Large intestine (tissue), 12 donors: ENCODE data around the gene CT45A7. TPM values are rescaled to one million over a fixed set of nuclear protein-coding genes. Genes with fewer than 3 reads are reported as not detected.
"Not testable (repeated sequence)": the region's sequence is repeated elsewhere in the genome, so short reads cannot be mapped to it uniquely, and the experiment has no call there.

Experiments
- DNase-seq, 2 donors: peaks; one replicate each; pipeline versions ENCODE4 v3.0.0 to v3.0.0-alpha.2; 2013
- H3K27ac ChIP-seq: one replicate; pipeline ENCODE4 v1.5.1; 2013; ENCODE audit warnings: low read length
- H3K27me3 ChIP-seq: 2 replicates; pipeline ENCODE4 v1.6.1; 2013; ENCODE audit warnings: low read length; ENCODE audit not compliant: control insufficient read depth, insufficient read depth
- H3K36me3 ChIP-seq: 2 replicates; pipeline ENCODE4 v1.6.1; 2013; ENCODE audit warnings: low read length; ENCODE audit not compliant: control insufficient read depth, insufficient read depth
- H3K4me1 ChIP-seq: one replicate; pipeline ENCODE4 v1.6.1; 2013; ENCODE audit warnings: low read length; ENCODE audit not compliant: control insufficient read depth, insufficient read depth
- H3K4me3 ChIP-seq: one replicate; pipeline ENCODE4 v1.5.1; 2013; ENCODE audit warnings: low read length
- H3K9me3 ChIP-seq: one replicate; pipeline ENCODE4 v1.6.1; 2013; ENCODE audit warnings: mild to moderate bottlenecking, low read depth, low read length, moderate library complexity; ENCODE audit not compliant: control insufficient read depth
- WGBS: methylation state at CpG from one replicate; pipeline ENCODE4 v1.1.5; 2013; ENCODE audit warnings: low lambda C conversion rate; ENCODE audit not compliant: insufficient coverage; 5-methylcytosine and 5-hydroxymethylcytosine counted together
- long read RNA-seq, 11 donors: transcript quantifications; one replicate each; lab custom pipeline, GENCODE V29; 2026
- polyA plus RNA-seq: library from polyadenylated mRNA; unstranded; fragments of 120-200 nt; gene quantifications from one replicate; pipeline ENCODE4 v1.2.1, GENCODE V29; 2013

Gene CT45A7, protein sequence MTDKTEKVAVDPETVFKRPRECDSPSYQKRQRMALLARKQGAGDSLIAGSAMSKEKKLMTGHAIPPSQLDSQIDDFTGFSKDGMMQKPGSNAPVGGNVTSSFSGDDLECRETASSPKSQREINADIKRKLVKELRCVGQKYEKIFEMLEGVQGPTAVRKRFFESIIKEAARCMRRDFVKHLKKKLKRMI
- not detected for polyA plus RNA-seq
- long read RNA-seq, donor 1, result 0 reads
- long read RNA-seq, donor 2, result 0 reads
- long read RNA-seq, donor 3, result 0 reads
- long read RNA-seq, donor 4, result 0 reads
- long read RNA-seq, donor 5, result 0 reads
- long read RNA-seq, donor 6, partial matches to known transcripts, result 0 of 1 reads
- long read RNA-seq, donor 6, other reads (novel, unspliced or antisense), result 0 of 1 reads
- long read RNA-seq, donor 7, result 0 reads
- long read RNA-seq, donor 8, result 0 reads
- long read RNA-seq, donor 9, result 0 reads
- long read RNA-seq, donor 10, result 0 reads
- long read RNA-seq, donor 11, result 0 reads

DNA sequence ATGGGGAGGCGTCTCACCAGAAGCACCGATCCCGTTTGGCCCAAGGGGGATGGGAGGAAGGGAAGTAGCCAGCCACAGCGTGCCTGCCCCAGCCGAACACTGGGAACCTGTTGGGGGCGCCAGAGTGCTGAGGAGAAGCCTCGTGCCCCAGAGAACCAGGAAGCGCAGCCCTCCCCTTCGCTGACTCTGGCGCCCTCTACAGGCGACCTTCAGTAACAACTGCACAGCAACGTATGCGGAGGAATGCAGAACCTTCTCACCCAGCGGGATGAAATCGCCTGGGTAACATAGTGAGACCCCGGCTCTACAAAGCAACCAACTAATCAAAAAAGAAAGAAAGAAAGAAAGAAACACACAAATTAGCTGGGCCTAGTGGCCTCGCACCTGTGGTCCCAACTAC, at the start of gene CT45A7:
Gene CT45A7 (minus strand): TSS at position 101 of the 400 bp plus-strand sequence. CDS start 3,747 bp downstream, outside the sequence.
- not testable (repeated sequence) for H3K36me3 ChIP-seq, H3K27ac ChIP-seq, H3K4me1 ChIP-seq, H3K4me3 ChIP-seq, H3K27me3 ChIP-seq, DNase-seq, H3K9me3 ChIP-seq
- no CpG with 5 or more reads among the region's 17 CpGs for WGBS

DNA sequence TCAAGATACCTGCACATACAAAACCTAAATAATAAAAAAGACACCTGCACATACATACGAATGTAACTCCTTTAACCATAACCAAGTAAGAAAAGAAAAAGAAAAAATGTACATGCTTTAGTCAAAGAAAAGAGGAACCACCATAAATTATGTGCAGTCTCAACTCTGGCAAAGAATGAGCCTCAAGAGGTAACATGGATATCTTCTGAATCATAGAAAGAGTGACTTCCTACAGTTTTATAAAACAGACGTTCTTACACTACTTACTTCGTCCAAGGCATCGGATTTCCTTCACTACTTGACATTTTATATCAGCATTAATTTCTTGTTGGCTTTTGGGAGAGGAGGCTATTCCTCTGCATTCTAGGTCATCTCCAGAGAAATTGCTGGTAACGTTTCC, 45.7 kb upstream of the CT45A7 start:
- not testable (repeated sequence) for H3K4me1 ChIP-seq, H3K27me3 ChIP-seq, H3K4me3 ChIP-seq, H3K9me3 ChIP-seq, DNase-seq, H3K36me3 ChIP-seq, H3K27ac ChIP-seq
- WGBS, result no CpG with 5 or more reads among the region's 5 CpGs

DNA sequence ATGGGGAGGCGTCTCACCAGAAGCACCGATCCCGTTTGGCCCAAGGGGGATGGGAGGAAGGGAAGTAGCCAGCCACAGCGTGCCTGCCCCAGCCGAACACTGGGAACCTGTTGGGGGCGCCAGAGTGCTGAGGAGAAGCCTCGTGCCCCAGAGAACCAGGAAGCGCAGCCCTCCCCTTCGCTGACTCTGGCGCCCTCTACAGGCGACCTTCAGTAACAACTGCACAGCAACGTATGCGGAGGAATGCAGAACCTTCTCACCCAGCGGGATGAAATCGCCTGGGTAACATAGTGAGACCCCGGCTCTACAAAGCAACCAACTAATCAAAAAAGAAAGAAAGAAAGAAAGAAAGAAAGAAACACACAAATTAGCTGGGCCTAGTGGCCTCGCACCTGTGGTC, 34.6 kb upstream of the CT45A7 start, which contains the start of gene CT45A9:
Gene CT45A9 (minus strand): TSS at position 101 of the 400 bp plus-strand sequence. CDS start 3,751 bp downstream, outside the sequence.
- not testable (repeated sequence) for H3K4me3 ChIP-seq, DNase-seq, H3K9me3 ChIP-seq, H3K4me1 ChIP-seq, H3K27me3 ChIP-seq, H3K27ac ChIP-seq, H3K36me3 ChIP-seq
- no CpG with 5 or more reads among the region's 17 CpGs for WGBS

DNA sequence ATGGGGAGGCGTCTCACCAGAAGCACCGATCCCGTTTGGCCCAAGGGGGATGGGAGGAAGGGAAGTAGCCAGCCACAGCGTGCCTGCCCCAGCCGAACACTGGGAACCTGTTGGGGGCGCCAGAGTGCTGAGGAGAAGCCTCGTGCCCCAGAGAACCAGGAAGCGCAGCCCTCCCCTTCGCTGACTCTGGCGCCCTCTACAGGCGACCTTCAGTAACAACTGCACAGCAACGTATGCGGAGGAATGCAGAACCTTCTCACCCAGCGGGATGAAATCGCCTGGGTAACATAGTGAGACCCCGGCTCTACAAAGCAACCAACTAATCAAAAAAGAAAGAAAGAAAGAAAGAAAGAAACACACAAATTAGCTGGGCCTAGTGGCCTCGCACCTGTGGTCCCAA, 17.4 kb upstream of the CT45A7 start, which contains the start of gene CT45A8:
Gene CT45A8 (minus strand): TSS at position 101 of the 400 bp plus-strand sequence. CDS start 3,755 bp downstream, outside the sequence.
- H3K36me3 ChIP-seq, H3K9me3 ChIP-seq, H3K4me1 ChIP-seq, H3K4me3 ChIP-seq, H3K27me3 ChIP-seq, DNase-seq, H3K27ac ChIP-seq: not testable (repeated sequence)
- no CpG with 5 or more reads among the region's 17 CpGs for WGBS

DNA sequence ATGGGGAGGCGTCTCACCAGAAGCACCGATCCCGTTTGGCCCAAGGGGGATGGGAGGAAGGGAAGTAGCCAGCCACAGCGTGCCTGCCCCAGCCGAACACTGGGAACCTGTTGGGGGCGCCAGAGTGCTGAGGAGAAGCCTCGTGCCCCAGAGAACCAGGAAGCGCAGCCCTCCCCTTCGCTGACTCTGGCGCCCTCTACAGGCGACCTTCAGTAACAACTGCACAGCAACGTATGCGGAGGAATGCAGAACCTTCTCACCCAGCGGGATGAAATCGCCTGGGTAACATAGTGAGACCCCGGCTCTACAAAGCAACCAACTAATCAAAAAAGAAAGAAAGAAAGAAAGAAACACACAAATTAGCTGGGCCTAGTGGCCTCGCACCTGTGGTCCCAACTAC, 17.2 kb downstream of the CT45A7 start, which contains the start of gene CT45A2:
Gene CT45A2 (minus strand): TSS at position 101 of the 400 bp plus-strand sequence. CDS start 3,747 bp downstream, outside the sequence.
- H3K27me3 ChIP-seq, H3K9me3 ChIP-seq, DNase-seq, H3K4me1 ChIP-seq, H3K36me3 ChIP-seq, H3K27ac ChIP-seq, H3K4me3 ChIP-seq: not testable (repeated sequence)
- WGBS, result no CpG with 5 or more reads among the region's 17 CpGs

DNA sequence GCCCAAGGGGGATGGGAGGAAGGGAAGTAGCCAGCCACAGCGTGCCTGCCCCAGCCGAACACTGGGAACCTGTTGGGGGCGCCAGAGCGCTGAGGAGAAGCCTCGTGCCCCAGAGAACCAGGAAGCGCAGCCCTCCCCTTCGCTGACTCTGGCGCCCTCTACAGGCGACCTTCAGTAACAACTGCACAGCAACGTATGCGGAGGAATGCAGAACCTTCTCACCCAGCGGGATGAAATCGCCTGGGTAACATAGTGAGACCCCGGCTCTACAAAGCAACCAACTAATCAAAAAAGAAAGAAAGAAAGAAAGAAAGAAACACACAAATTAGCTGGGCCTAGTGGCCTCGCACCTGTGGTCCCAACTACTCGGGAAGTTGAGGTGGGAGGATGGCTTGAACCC, 34.4 kb downstream of the CT45A7 start, which contains the start of gene CT45A6:
Gene CT45A6 (minus strand): TSS at position 101 of the 400 bp plus-strand sequence. CDS start 3,794 bp downstream, outside the sequence.
- no CpG with 5 or more reads among the region's 16 CpGs for WGBS
- DNase-seq, result not testable (repeated sequence)

DNA sequence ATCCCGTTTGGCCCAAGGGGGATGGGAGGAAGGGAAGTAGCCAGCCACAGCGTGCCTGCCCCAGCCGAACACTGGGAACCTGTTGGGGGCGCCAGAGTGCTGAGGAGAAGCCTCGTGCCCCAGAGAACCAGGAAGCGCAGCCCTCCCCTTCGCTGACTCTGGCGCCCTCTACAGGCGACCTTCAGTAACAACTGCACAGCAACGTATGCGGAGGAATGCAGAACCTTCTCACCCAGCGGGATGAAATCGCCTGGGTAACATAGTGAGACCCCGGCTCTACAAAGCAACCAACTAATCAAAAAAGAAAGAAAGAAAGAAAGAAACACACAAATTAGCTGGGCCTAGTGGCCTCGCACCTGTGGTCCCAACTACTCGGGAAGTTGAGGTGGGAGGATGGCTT, 51.7 kb downstream of the CT45A7 start, which contains the start of gene CT45A5:
Gene CT45A5 (minus strand): TSS at position 101 of the 400 bp plus-strand sequence. CDS start 3,774 bp downstream, outside the sequence.
- not testable (repeated sequence) for H3K27ac ChIP-seq, H3K4me3 ChIP-seq, H3K9me3 ChIP-seq, H3K4me1 ChIP-seq, DNase-seq, H3K27me3 ChIP-seq, H3K36me3 ChIP-seq
- WGBS, result no CpG with 5 or more reads among the region's 16 CpGs

More for the DNA sequence above, 34.4 kb downstream of the CT45A7 start, which contains the start of gene CT45A6:
- H3K27me3 ChIP-seq, H3K27ac ChIP-seq, H3K4me3 ChIP-seq, H3K36me3 ChIP-seq, H3K4me1 ChIP-seq, H3K9me3 ChIP-seq: not testable (repeated sequence)

Other genes starting within 250 kb of the CT45A7 start
- not detected for gene CT45A1, start 123.6 kb downstream of the CT45A7 start, polyA plus RNA-seq
- not detected for gene CT45A3, start 69.1 kb downstream of the CT45A7 start, polyA plus RNA-seq
- gene CT45A5, start 51.8 kb downstream of the CT45A7 start, polyA plus RNA-seq, result not detected
- not detected for gene CT45A6, start 34.5 kb downstream of the CT45A7 start, polyA plus RNA-seq
- not detected for gene CT45A2, start 17.3 kb downstream of the CT45A7 start, polyA plus RNA-seq
- gene CT45A8, start 17.3 kb upstream of the CT45A7 start, polyA plus RNA-seq, result not detected
- gene CT45A9, start 34.5 kb upstream of the CT45A7 start, polyA plus RNA-seq, result not detected
- not detected for gene CT45A10, start 56.2 kb upstream of the CT45A7 start, polyA plus RNA-seq
- not detected for gene SAGE1, start 56.4 kb upstream of the CT45A7 start, polyA plus RNA-seq
- gene MMGT1, start 136.7 kb upstream of the CT45A7 start, polyA plus RNA-seq, result 24.7 TPM
- 16.1 TPM for gene SLC9A6, start 148.2 kb upstream of the CT45A7 start, polyA plus RNA-seq